ENCODE results near the gene CRB1. TPM values are rescaled to one million over a fixed set of nuclear protein-coding genes. Genes with fewer than 3 reads are reported as not detected.

CRB1 gene
- total RNA-seq, 3 donors from 2014 or later (not counting 1 experiment from before 2014, with no cell fraction given) = 0.36 to 0.83 TPM; not detected in 1

- H3K4me1 Mint-ChIP-seq = no peaks in the 10 kb centered on the region
- peaks cover 3 to 9% of the 10 kb centered on the region in 2 donors for H3K27me3 Mint-ChIP-seq (ENCODE audit: low read depth in 2 of 2)
- H3K4me3 Mint-ChIP-seq = no peak overlapping the region
- intact Hi-C loops (cut with micrococcal nuclease) = no loop called here
- H3K9me3 Mint-ChIP-seq = no peaks in the 10 kb centered on the region
- no peaks in the 10 kb centered on the region for H3K36me3 Mint-ChIP-seq
- TF ChIP-seq, protein P1, sequence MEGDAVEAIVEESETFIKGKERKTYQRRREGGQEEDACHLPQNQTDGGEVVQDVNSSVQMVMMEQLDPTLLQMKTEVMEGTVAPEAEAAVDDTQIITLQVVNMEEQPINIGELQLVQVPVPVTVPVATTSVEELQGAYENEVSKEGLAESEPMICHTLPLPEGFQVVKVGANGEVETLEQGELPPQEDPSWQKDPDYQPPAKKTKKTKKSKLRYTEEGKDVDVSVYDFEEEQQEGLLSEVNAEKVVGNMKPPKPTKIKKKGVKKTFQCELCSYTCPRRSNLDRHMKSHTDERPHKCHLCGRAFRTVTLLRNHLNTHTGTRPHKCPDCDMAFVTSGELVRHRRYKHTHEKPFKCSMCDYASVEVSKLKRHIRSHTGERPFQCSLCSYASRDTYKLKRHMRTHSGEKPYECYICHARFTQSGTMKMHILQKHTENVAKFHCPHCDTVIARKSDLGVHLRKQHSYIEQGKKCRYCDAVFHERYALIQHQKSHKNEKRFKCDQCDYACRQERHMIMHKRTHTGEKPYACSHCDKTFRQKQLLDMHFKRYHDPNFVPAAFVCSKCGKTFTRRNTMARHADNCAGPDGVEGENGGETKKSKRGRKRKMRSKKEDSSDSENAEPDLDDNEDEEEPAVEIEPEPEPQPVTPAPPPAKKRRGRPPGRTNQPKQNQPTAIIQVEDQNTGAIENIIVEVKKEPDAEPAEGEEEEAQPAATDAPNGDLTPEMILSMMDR (IDR thresholded peaks at IDR 0.05) = no peak
- ATAC-seq (no peak), DNase-seq (no peak)
- no peaks in the 10 kb centered on the region for H3K36me3 ChIP-seq (ENCODE audit: control insufficient read depth, insufficient read depth, low read length)
- no peaks in the 10 kb centered on the region for H3K27me3 ChIP-seq (ENCODE audit: control insufficient read depth, insufficient read depth, low read length)
- H3K27ac ChIP-seq (ENCODE audit: low read length) = no peak overlapping the region
- H3K9me3 ChIP-seq (ENCODE audit: control insufficient read depth, insufficient read depth, low read length) = no peaks in the 10 kb centered on the region
- H3K4me3 ChIP-seq (ENCODE audit: low read length) = no peak overlapping the region
- no peak overlapping the region for H3K27ac Mint-ChIP-seq
- 84% methylated on average over 3 of the region's 4 CpGs for WGBS (ENCODE audit: insufficient coverage)
- H3K4me1 ChIP-seq (ENCODE audit: control insufficient read depth, insufficient read depth, low read length) = no peaks in the 10 kb centered on the region
Observed at GRCh38 chr1:197252973-197253372, 15.1 kb upstream of the CRB1 start.

DNA sequence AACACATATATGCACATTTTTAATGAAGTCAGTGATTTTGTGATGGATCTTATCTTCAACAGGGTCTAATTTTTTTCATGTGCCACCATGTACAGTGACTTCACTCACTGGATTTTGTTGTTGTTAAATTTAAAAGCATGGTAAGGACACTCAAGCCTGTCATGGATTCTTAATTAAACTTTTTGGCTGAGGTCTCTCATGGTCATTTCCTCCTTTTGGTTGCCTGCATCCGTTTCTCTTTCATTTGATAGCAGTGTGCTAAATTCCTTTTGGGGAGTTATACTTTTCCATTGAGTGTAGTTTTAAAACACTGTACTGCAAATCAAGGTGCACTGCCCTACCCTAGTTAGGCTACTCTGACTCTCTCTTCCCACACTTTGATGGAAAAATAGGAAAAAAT lies 13.2 kb upstream of the CRB1 start:
- no peaks in the 10 kb centered on the region for H3K36me3 ChIP-seq (ENCODE audit: control insufficient read depth, insufficient read depth, low read length)
- H3K4me1 ChIP-seq (ENCODE audit: control insufficient read depth, insufficient read depth, low read length) = no peaks in the 10 kb centered on the region
- H3K27me3 ChIP-seq (ENCODE audit: control insufficient read depth, insufficient read depth, low read length) = no peaks in the 10 kb centered on the region
- ATAC-seq (no peak), DNase-seq (no peak)
- no peak overlapping the region for H3K4me3 ChIP-seq (ENCODE audit: low read length)
- Mint-ChIP-seq H3K27me3 (ENCODE audit: low read depth in 2 of 2) (peaks cover 3 to 9% of the 10 kb centered on the region in 2 donors), H3K9me3 (peaks cover 0 to under 1% of the 10 kb centered on the region in 2 donors), H3K4me3 (no peak overlapping the region), H3K36me3 (no peaks in the 10 kb centered on the region), H3K4me1 (no peaks in the 10 kb centered on the region), H3K27ac (no peak overlapping the region)
- TF ChIP-seq, protein P1 (IDR thresholded peaks at IDR 0.05) = no peak
- H3K27ac ChIP-seq (ENCODE audit: low read length) = no peak overlapping the region
- intact Hi-C loops (cut with micrococcal nuclease) = no loop called here
- H3K9me3 ChIP-seq (ENCODE audit: control insufficient read depth, insufficient read depth, low read length) = no peaks in the 10 kb centered on the region
- WGBS (ENCODE audit: insufficient coverage) = no CpG with 5 or more reads among the region's 1 CpG

DNA sequence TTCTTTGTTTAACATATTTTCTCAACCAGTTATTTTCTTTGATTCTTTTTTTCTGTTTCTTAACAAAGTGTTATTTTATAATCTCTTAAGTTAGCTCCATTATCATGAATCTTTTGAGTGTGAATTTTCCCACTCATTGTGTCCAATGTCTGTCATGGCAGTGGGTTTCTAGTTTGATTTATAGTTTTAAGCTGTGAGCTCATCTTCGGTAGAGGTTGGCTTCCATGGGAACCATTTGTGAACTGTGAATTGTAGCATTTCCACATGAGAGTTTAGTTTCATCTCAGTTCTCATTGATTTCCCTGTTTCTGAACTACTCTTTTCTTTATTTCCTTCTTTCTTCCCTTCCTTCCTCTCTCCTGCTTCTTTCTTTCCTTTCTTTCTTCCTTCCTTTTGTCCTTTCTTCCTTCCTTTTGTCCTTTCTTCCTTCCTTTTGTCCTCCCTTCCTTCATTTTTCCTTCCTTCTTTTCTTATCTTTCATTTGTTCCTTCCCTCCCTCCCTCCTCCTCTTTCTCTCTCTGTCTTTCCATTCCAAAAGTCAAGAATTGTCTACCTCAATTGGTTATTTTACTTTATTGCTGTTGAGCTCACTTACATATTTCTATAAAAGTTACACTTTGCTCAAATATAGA lies 3.0 kb upstream of the CRB1 start:
- no peak overlapping the region for H3K4me3 Mint-ChIP-seq
- no peaks in the 10 kb centered on the region for H3K36me3 Mint-ChIP-seq
- H3K4me1 Mint-ChIP-seq = no peaks in the 10 kb centered on the region
- H3K4me1 ChIP-seq (ENCODE audit: control insufficient read depth, insufficient read depth, low read length) = no peaks in the 10 kb centered on the region
- intact Hi-C loops (cut with micrococcal nuclease) = no loop called here
- DNase-seq = no peak
- no peaks in the 10 kb centered on the region for H3K36me3 ChIP-seq (ENCODE audit: control insufficient read depth, insufficient read depth, low read length)
- H3K27me3 Mint-ChIP-seq (ENCODE audit: low read depth in 2 of 2) = peaks cover 4 to 11% of the 10 kb centered on the region in 2 donors
- no peak overlapping the region for H3K27ac Mint-ChIP-seq
- H3K9me3 ChIP-seq (ENCODE audit: control insufficient read depth, insufficient read depth, low read length) = no peaks in the 10 kb centered on the region
- no peak overlapping the region for H3K4me3 ChIP-seq (ENCODE audit: low read length)
- H3K27ac ChIP-seq (ENCODE audit: low read length) = no peak overlapping the region
- TF ChIP-seq, protein P1 (IDR thresholded peaks at IDR 0.05) = no peak
- no peak for ATAC-seq
- WGBS (ENCODE audit: insufficient coverage) = 100% methylated on average over 1 of the region's 1 CpG
- H3K27me3 ChIP-seq (ENCODE audit: control insufficient read depth, insufficient read depth, low read length) = no peaks in the 10 kb centered on the region
- H3K9me3 Mint-ChIP-seq = peaks cover 0 to 3% of the 10 kb centered on the region in 2 donors

GRCh38 chr1:197269053-197269452 lies 1.0 kb downstream of the CRB1 start:
- no peak overlapping the region for H3K4me3 ChIP-seq (ENCODE audit: low read length)
- H3K36me3 ChIP-seq (ENCODE audit: control insufficient read depth, insufficient read depth, low read length) = no peaks in the 10 kb centered on the region
- intact Hi-C loops (cut with micrococcal nuclease) = no loop called here
- TF ChIP-seq, protein P1 (IDR thresholded peaks at IDR 0.05) = no peak
- Mint-ChIP-seq H3K36me3 (no peaks in the 10 kb centered on the region), H3K9me3 (peaks cover 0 to 3% of the 10 kb centered on the region in 2 donors), H3K4me3 (no peak overlapping the region), H3K27me3 (ENCODE audit: low read depth in 2 of 2) (peaks cover 10 to 26% of the 10 kb centered on the region in 2 donors), H3K27ac (no peak overlapping the region), H3K4me1 (no peaks in the 10 kb centered on the region)
- ATAC-seq = no peak
- no peaks in the 10 kb centered on the region for H3K9me3 ChIP-seq (ENCODE audit: control insufficient read depth, insufficient read depth, low read length)
- 80% methylated on average over 6 of the region's 6 CpGs for WGBS (ENCODE audit: insufficient coverage)
- H3K4me1 ChIP-seq (ENCODE audit: control insufficient read depth, insufficient read depth, low read length) = no peaks in the 10 kb centered on the region
- no peaks in the 10 kb centered on the region for H3K27me3 ChIP-seq (ENCODE audit: control insufficient read depth, insufficient read depth, low read length)
- no peak overlapping the region for H3K27ac ChIP-seq (ENCODE audit: low read length)
- no peak for DNase-seq

All from natural killer cell (primary cell).